ENCODE measurements around the gene WDR64.
A peak's percentile ranks its signal among the peaks of the same experiment; 100 is the strongest.

- TF ChIP-seq CTCF (conservative IDR thresholded peaks at IDR 0.05; ENCODE audit: low read depth, low read length) (peak; percentile 99), EZH2 (IDR thresholded peaks at IDR 0.05; ENCODE audit: low read length, unreplicated experiment) (no peak)
Observed at GRCh38 chr1:241605146-241605805, 46.8 kb upstream of the WDR64 start.
